ENCODE measurements around the gene CLSTN1. TPM values are rescaled to one million over a fixed set of nuclear protein-coding genes. Genes with fewer than 3 reads are reported as not detected.
"Not testable (repeated sequence)": the region's sequence is repeated elsewhere in the genome, so short reads cannot be mapped to it uniquely, and the experiment has no call there.

Gene CLSTN1
- total RNA-seq, 1 donor from 2014 or later, result 149 TPM

- no peak for DNase-seq (ENCODE audit: extremely low read depth, low read depth, low spot score)
These were observed 21.9 kb downstream of the CLSTN1 start for GRCh38 chr1:9801909-9802308.

DNA sequence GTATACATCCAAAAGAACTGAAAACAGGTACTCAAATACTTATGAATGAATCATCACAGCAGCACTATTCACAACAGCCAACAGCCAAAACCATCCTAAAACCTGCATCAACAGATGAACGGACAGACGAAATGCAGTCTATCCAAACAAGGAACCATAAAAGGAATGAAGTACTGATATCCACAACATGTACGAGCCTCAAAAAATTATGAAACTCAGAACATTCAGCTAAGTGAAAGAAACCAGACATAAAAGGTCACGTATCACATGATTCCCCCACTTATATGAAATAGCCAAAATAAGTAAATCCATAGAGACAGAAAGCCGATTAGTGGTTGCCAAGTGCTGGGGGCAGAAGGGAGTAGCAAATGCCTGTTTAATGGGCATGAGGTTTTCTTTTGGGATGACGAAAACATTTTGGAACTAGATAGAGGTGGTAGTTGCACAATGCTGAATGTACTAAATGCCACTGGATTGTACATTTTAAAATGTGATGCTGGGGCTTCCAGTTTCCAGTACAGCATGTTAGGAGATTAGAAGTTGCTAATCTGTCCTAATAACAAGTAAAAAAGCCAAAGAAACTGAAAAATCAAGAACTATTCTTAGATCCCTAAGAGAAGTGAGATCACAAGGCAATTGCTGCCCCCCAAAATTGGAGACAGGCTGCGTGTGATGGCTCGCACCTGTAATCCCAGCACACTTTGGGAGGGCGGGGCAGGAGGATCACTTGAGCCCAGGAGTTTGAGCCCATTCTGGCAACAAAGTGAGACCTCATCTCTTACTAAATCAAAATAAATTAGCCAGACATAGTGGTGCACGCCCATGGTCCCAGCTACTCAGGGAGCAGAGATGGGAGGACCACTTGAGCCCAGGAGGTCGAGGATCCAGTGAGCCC lies 25.3 kb downstream of the CLSTN1 start:
- no peak for DNase-seq (ENCODE audit: extremely low read depth, low read depth, low spot score)

GRCh38 chr1:9797049-9797448 lies 26.7 kb downstream of the CLSTN1 start:
- no peak for DNase-seq (ENCODE audit: extremely low read depth, low read depth, low spot score)

- DNase-seq (ENCODE audit: extremely low read depth, low read depth, low spot score), result no peak
These were observed 29.7 kb downstream of the CLSTN1 start for GRCh38 chr1:9794081-9794480.

DNA sequence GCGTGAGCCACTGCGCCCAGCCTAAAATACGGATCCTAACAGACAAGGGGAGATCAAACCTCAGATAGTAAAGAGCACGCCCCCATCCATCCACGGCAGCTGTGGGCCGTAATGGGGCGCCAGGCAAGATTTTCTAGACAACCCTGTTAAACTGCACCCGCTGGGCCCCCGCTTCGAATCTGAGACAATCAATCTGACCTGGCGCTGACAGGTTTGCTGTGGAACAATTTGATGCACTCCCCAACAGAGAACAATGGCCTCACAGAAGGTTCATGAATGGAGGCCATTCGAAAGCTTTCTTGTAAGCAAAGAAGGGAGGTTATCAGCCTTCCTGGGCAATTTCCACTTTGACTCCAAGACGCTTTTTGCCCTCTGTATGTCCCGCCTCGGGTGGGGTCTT lies 30.5 kb downstream of the CLSTN1 start:
- DNase-seq (ENCODE audit: extremely low read depth, low read depth, low spot score), result no peak

DNA sequence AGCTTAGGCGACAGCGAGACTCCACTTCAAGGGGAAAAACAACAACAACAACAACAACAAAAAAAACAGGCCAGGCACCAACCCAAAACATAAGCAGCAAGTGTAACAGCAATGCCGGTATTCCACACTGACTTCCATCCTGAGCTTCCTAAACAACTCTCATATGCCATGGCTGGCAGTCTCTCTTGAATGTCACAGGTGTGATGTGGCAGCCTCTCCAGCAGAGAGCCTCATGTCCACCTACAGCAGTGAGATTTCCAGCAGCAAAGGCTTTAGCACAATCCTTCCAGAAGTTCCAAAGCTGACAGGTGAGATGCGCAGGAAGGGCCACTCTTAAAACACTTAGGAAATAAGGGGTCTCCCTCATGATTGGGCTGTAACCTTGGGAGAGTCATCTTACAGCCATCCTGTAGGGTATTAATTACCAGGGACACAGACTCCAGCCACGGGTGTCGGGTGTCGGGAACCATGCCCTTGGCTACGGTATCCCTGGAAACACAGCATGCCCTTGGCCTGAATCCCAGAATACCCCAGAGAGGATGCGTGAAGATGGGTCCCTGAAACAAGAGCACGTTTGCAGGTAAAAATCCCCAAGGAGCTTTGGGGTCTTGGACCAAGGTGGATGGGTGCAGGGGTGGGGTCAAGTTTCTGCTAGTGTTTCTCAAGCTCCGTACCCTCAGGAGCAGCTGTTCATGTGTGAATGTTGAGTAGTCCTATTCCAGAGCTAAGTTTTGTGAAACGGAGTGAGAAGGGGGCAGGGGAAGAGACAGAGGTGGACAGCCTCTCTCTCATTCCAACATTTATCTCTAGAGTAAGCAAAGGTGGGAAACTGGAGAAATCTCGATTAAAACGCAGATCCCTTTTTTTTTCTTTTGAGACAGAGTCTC lies 31.4 kb downstream of the CLSTN1 start:
- no peak for DNase-seq (ENCODE audit: extremely low read depth, low read depth, low spot score)

DNA sequence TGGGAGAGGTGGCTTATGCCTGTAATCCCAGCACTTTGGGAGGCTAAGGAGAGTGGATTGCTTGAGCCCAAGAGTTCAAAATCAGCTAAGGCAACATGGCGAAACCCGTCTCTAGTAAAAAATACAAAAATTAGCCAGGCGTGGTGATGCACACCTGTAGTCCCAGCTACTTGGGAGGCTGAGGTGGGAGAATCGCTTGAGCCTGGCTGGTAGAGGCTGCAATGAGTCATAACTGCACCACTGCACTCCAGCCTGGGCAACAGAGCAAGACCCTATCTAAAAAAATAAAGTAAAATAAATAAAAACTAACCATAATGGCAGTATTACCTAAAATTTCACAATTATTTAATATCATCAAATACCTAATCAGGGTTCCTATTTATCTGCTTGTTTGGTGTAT lies 34.1 kb downstream of the CLSTN1 start:
- DNase-seq (ENCODE audit: extremely low read depth, low read depth, low spot score), result not testable (repeated sequence)

GRCh38 chr1:9787702-9788101 lies 36.1 kb downstream of the CLSTN1 start:
- no peak for DNase-seq (ENCODE audit: extremely low read depth, low read depth, low spot score)

GRCh38 chr1:9785406-9785805 lies 38.4 kb downstream of the CLSTN1 start:
- no peak for DNase-seq (ENCODE audit: extremely low read depth, low read depth, low spot score)

GRCh38 chr1:9784508-9785133 lies 39.1 kb downstream of the CLSTN1 start:
- DNase-seq (ENCODE audit: extremely low read depth, low read depth, low spot score), result peak; percentile 48

DNA sequence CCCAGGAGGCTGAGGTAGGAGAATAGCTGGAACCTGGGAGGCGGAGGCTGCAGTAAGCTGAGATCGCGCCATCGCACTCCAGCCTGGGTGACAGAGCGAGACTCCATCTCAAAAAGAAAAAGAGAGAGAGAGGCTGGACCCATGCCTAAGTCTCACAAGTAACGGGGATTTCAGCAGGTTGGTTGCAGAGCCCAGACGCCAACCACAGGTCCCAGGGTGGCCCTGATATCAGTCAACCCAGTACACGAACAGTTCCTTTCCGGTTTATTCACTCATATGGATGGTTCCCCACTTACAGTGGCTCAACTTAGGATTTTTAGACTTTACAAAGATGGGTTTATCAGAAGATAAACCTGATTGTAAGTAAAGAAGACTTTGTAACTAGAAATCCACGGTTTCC lies 40.9 kb downstream of the CLSTN1 start:
- DNase-seq (ENCODE audit: extremely low read depth, low read depth, low spot score), result no peak

- no peak for DNase-seq (ENCODE audit: extremely low read depth, low read depth, low spot score)
These were observed 41.5 kb downstream of the CLSTN1 start for GRCh38 chr1:9782116-9782751.

- no peak for DNase-seq (ENCODE audit: extremely low read depth, low read depth, low spot score)
These were observed 43.1 kb downstream of the CLSTN1 start for GRCh38 chr1:9780554-9781110.

DNA sequence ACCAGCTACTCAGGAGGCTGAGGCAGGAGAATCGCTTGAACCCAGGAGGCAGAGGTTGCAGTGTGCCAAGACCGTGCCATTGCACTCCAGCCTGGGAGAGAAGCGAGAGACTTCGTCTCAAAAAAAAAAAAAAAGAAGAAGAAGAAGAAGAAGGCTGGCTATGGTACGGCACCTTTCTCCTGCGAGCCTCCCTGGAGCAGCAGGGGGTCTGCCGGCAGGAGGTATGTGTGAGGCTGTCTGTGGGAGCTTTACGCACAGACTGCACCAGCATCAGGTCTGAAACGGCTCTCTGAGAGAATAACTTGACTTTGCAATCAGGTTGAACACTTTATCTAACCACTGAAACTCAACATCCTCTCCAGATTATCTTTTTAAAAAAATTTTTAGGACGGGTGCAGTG lies 44.9 kb downstream of the CLSTN1 start:
- DNase-seq (ENCODE audit: extremely low read depth, low read depth, low spot score), result no peak

DNA sequence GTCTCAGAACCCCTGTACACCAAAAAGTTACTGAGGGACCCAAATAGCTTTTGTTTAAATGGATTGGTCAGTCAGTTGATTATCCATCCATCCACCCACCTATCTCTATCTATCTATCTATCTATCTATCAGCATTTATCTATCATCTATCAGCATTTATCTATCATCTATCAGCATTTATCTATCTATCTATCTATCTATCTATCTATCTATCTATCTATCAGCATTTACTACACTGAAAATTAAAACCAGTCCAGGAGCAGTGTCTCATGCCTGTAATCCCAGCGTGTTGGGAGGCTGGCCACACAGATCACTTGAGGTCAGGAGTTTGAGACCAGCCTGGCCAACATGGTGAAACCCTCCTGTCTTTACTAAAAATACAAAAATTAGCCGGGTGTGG lies 47.1 kb downstream of the CLSTN1 start:
- no peak for DNase-seq (ENCODE audit: extremely low read depth, low read depth, low spot score)

- no peak for DNase-seq (ENCODE audit: extremely low read depth, low read depth, low spot score)
These were observed 48.8 kb downstream of the CLSTN1 start for GRCh38 chr1:9774712-9775679.

DNA sequence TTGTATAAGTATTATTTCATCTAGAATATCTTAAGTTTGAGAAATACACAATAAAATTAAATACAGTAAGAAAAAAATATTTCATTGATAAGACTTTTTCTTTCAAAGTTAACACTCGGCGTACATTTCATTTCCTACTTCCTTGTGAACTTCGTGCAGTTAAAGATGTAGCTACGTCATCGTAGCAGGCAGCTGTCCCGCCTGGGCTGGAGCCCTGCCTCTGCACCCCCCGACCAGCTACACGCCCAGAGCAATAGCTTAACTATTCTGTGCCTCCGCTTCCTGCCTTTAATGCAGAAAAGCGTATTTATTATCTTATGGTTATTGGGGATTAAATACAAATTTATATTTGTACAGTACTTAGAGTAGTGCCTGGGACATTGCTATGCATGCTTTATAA lies 53.5 kb downstream of the CLSTN1 start:
- no peak for DNase-seq (ENCODE audit: extremely low read depth, low read depth, low spot score)

GRCh38 chr1:9768983-9769382 lies 54.8 kb downstream of the CLSTN1 start:
- DNase-seq (ENCODE audit: extremely low read depth, low read depth, low spot score), result no peak

GRCh38 chr1:9767964-9768668 lies 55.6 kb downstream of the CLSTN1 start:
- no peak for DNase-seq (ENCODE audit: extremely low read depth, low read depth, low spot score)

Data from glomerular endothelial cell (primary cell).